HEK293 (cell line): Measurements from ENCODE around the gene IREB2.

Source experiments
- CTCF ChIA-PET: fragments of 350-600 bp; formaldehyde crosslinking; extraction: SDS; loops from one replicate; lab custom pipeline; 2021; ENCODE audit warnings: antibody characterized with exemption; lab: Yijun Ruan, JAX
- POLR2A ChIA-PET: fragments of 300-600 bp; formaldehyde crosslinking; extraction: SDS; loops from one replicate; lab custom pipeline; 2020; ENCODE audit warnings: antibody characterized with exemption, inconsistent platforms; lab: Yijun Ruan, JAX
- H3K27ac ChIP-seq: fragments of 200-500 bp; sonication (Bioruptor generic); 2 replicates; pipeline ENCODE4 v1.5.1; 2014; ENCODE audit warnings: low read depth, low read length, control low read depth, inconsistent platforms; ENCODE audit errors: extremely low read depth
- H3K36me3 ChIP-seq, 2 experiments: fragments of 200-500 bp in 1 of 2; sonication (Bioruptor generic) in 1 of 2; 1 replicate in 1 of 2; 2 replicates in 1 of 2; pipeline ENCODE4 v1.5.1; 2014 to 2017; ENCODE audit warnings: inconsistent platforms in 2 of 2, low read length in 2 of 2; ENCODE audit not compliant: control insufficient read depth in 2 of 2, insufficient read depth in 1 of 2
- H3K4me1 ChIP-seq: fragments of 200-500 bp; sonication (Bioruptor generic); 2 replicates; pipeline ENCODE4 v1.5.1; 2014; ENCODE audit warnings: mild to moderate bottlenecking, low read length, inconsistent platforms; ENCODE audit not compliant: control insufficient read depth, insufficient read depth
- H3K4me3 ChIP-seq: 2 replicates; pipeline ENCODE4 v1.5.1; 2011; ENCODE audit warnings: low read depth, mild to moderate bottlenecking, control low read depth, low read length, moderate library complexity
- H3K9me3 ChIP-seq: fragments of 200-500 bp; sonication (Bioruptor generic); 2 replicates; pipeline ENCODE4 v1.5.1; 2014; ENCODE audit warnings: low read depth, low read length, inconsistent platforms; ENCODE audit not compliant: control insufficient read depth, insufficient read depth
- GLIS1 ChIP-seq: fragments of 450-650 bp; formaldehyde crosslinking; IDR thresholded peaks from 2 replicates; pipeline ENCODE4 v1.5.1; 2016; ENCODE audit warnings: missing biosample characterization, missing genetic modification characterization
- HOXC10 ChIP-seq: sonication (generic); formaldehyde crosslinking; IDR thresholded peaks from 2 replicates; pipeline ENCODE4 v1.8.1; 2023; ENCODE audit warnings: mild to moderate bottlenecking, missing genetic modification reagents
- PRDM6 ChIP-seq: fragments of 450-650 bp; formaldehyde crosslinking; IDR thresholded peaks from 2 replicates; pipeline ENCODE4 v1.5.1; 2017; ENCODE audit warnings: missing biosample characterization, missing genetic modification characterization
- WT1 ChIP-seq: fragments of 450-650 bp; formaldehyde crosslinking; IDR thresholded peaks from 2 replicates; pipeline ENCODE4 v1.5.1; 2016; ENCODE audit warnings: missing biosample characterization, missing genetic modification characterization
- ZNF19 ChIP-seq: fragments of 450-650 bp; formaldehyde crosslinking; IDR thresholded peaks from 2 replicates; pipeline ENCODE4; 2016; ENCODE audit warnings: missing biosample characterization, missing genetic modification characterization, low read depth
- ZNF324 ChIP-seq: fragments of 450-650 bp; formaldehyde crosslinking; IDR thresholded peaks from 2 replicates; pipeline ENCODE4 v1.5.1; 2016; ENCODE audit warnings: missing biosample characterization, missing genetic modification characterization
- ZNF394 ChIP-seq: fragments of 450-650 bp; formaldehyde crosslinking; IDR thresholded peaks from 2 replicates; pipeline ENCODE4 v1.5.1; 2016; ENCODE audit warnings: missing biosample characterization, missing genetic modification characterization, mild to moderate bottlenecking, moderate library complexity, borderline replicate concordance
- ZNF518A ChIP-seq: fragments of 450-650 bp; formaldehyde crosslinking; conservative IDR thresholded peaks from 2 replicates; pipeline ENCODE4 v1.5.1; 2016; ENCODE audit warnings: low read depth, missing biosample characterization, missing genetic modification characterization
- ZNF530 ChIP-seq: fragments of 450-650 bp; formaldehyde crosslinking; IDR thresholded peaks from 2 replicates; pipeline ENCODE4 v1.5.1; 2016; ENCODE audit warnings: low read depth, missing biosample characterization, missing genetic modification characterization
- ZNF555 ChIP-seq: fragments of 450-650 bp; formaldehyde crosslinking; conservative IDR thresholded peaks from 2 replicates; pipeline ENCODE4 v1.5.1; 2017; ENCODE audit warnings: missing biosample characterization, mild to moderate bottlenecking, missing genetic modification characterization, inconsistent platforms
- ZNF623 ChIP-seq: fragments of 450-650 bp; formaldehyde crosslinking; IDR thresholded peaks from 2 replicates; pipeline ENCODE4 v1.5.1; 2016; ENCODE audit warnings: missing biosample characterization, missing genetic modification characterization
- ZNF692 ChIP-seq: fragments of 450-650 bp; formaldehyde crosslinking; IDR thresholded peaks from 2 replicates; pipeline ENCODE4 v1.5.1; 2016; ENCODE audit warnings: missing biosample characterization, missing genetic modification characterization
- ZNF76 ChIP-seq: fragments of 450-650 bp; formaldehyde crosslinking; IDR thresholded peaks from 2 replicates; pipeline ENCODE4; 2016; ENCODE audit warnings: low read depth, missing biosample characterization, missing genetic modification characterization, borderline replicate concordance
- ZNF776 ChIP-seq: fragments of 450-650 bp; formaldehyde crosslinking; IDR thresholded peaks from 2 replicates; pipeline ENCODE4 v1.5.0; 2017; ENCODE audit warnings: missing biosample characterization, missing genetic modification characterization, borderline replicate concordance
- ZNF830 ChIP-seq: fragments of 450-650 bp; IDR thresholded peaks from 2 replicates; pipeline ENCODE4 v1.5.0; 2018; ENCODE audit warnings: missing biosample characterization, missing genetic modification characterization, low read depth, mild to moderate bottlenecking, moderate library complexity
- TF ChIP-seq, protein P1 (sequence below): fragments of 450-650 bp; formaldehyde crosslinking; IDR thresholded peaks from 2 replicates; pipeline ENCODE4 v1.5.1; 2016; ENCODE audit warnings: missing biosample characterization, missing genetic modification characterization
- TF ChIP-seq, protein P2 (sequence below): fragments of 450-650 bp; formaldehyde crosslinking; IDR thresholded peaks from 2 replicates; pipeline ENCODE4 v1.5.1; 2016; ENCODE audit warnings: missing biosample characterization, missing genetic modification characterization
- TF ChIP-seq, protein P3 (sequence below): fragments of 450-650 bp; formaldehyde crosslinking; IDR thresholded peaks from 2 replicates; pipeline ENCODE4 v1.5.1; 2016; ENCODE audit warnings: missing biosample characterization, missing genetic modification characterization
- TF ChIP-seq, protein P4 (sequence below): fragments of 450-650 bp; formaldehyde crosslinking; IDR thresholded peaks from 2 replicates; pipeline ENCODE4 v1.5.1; 2016; ENCODE audit warnings: missing biosample characterization, missing genetic modification characterization

IREB2 gene

GRCh38 chr15:78550194-78550593, 112.2 kb downstream of the IREB2 start (continued):
- TF ChIP-seq ZNF324 (no peak), GLIS1 (tag by site-specific recombination) (peak; percentile 31; the same call in 1 of the 2 replicates)

GRCh38 chr15:78550815-78551214, 112.8 kb downstream of the IREB2 start:
- TF ChIP-seq, protein P1, sequence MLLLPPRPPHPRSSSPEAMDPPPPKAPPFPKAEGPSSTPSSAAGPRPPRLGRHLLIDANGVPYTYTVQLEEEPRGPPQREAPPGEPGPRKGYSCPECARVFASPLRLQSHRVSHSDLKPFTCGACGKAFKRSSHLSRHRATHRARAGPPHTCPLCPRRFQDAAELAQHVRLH (tag by site-specific recombination) = no peak
- TF ChIP-seq, protein P2, sequence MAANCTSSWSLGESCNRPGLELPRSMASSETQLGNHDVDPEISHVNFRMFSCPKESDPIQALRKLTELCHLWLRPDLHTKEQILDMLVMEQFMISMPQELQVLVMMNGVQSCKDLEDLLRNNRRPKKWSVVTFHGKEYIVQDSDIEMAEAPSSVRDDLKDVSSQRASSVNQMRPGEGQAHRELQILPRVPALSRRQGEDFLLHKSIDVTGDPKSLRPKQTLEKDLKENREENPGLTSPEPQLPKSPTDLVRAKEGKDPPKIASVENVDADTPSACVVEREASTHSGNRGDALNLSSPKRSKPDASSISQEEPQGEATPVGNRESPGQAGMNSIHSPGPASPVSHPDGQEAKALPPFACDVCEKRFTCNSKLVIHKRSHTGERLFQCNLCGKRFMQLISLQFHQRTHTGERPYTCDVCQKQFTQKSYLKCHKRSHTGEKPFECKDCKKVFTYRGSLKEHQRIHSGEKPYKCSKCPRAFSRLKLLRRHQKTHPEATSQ = no peak
- TF ChIP-seq ZNF518A (tag by site-specific recombination) (no peak), ZNF76 (tag by site-specific recombination) (no peak), ZNF530 (tag by site-specific recombination) (no peak), ZNF19 (tag by site-specific recombination) (no peak), ZNF623 (tag by site-specific recombination) (no peak), ZNF830 (no peak), WT1 (tag by site-specific recombination) (no peak), ZNF692 (tag by site-specific recombination) (no peak), ZNF394 (tag by site-specific recombination) (no peak), ZNF776 (tag by site-specific recombination) (no peak), HOXC10 (CRISPR knock-in tag) (no peak), ZNF555 (tag by site-specific recombination) (no peak), PRDM6 (tag by site-specific recombination) (no peak)
- TF ChIP-seq, protein P3, sequence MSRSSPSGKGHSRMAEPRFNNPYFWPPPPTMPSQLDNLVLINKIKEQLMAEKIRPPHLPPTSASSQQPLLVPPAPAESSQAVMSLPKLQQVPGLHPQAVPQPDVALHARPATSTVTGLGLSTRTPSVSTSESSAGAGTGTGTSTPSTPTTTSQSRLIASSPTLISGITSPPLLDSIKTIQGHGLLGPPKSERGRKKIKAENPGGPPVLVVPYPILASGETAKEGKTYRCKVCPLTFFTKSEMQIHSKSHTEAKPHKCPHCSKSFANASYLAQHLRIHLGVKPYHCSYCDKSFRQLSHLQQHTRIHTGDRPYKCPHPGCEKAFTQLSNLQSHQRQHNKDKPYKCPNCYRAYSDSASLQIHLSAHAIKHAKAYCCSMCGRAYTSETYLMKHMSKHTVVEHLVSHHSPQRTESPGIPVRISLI = no peak
- TF ChIP-seq, protein P4, sequence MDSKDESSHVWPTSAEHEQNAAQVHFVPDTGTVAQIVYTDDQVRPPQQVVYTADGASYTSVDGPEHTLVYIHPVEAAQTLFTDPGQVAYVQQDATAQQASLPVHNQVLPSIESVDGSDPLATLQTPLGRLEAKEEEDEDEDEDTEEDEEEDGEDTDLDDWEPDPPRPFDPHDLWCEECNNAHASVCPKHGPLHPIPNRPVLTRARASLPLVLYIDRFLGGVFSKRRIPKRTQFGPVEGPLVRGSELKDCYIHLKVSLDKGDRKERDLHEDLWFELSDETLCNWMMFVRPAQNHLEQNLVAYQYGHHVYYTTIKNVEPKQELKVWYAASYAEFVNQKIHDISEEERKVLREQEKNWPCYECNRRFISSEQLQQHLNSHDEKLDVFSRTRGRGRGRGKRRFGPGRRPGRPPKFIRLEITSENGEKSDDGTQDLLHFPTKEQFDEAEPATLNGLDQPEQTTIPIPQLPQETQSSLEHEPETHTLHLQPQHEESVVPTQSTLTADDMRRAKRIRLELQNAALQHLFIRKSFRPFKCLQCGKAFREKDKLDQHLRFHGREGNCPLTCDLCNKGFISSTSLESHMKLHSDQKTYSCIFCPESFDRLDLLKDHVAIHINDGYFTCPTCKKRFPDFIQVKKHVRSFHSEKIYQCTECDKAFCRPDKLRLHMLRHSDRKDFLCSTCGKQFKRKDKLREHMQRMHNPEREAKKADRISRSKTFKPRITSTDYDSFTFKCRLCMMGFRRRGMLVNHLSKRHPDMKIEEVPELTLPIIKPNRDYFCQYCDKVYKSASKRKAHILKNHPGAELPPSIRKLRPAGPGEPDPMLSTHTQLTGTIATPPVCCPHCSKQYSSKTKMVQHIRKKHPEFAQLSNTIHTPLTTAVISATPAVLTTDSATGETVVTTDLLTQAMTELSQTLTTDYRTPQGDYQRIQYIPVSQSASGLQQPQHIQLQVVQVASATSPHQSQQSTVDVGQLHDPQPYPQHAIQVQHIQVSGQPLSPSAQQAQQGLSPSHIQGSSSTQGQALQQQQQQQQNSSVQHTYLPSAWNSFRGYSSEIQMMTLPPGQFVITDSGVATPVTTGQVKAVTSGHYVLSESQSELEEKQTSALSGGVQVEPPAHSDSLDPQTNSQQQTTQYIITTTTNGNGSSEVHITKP (tag by site-specific recombination) = no peak
- Histone ChIP-seq H3K4me1 (no peaks in the 10 kb centered on the region), H3K4me3 (no peak overlapping the region), H3K9me3 (no peaks in the 10 kb centered on the region), H3K27ac (no peak overlapping the region), H3K36me3 (peaks cover 46 to 55% of the 10 kb centered on the region in 2 experiments)
- POLR2A ChIA-PET = interaction anchor here (0.6 to 3.3 kb wide), 3 partner anchors 10 to 112 kb away, joined by 3 to 23 read pairs (median 20); partner anchors contain the start of genes CHRNA5 and PSMA4
- CTCF ChIA-PET = no interaction called here
